GM20000 (cell line): ENCODE measurements around the gene NSF.

ENCODE experiments used
- DNase-seq: peaks from one replicate; pipeline ENCODE4 v3.0.0; 2012; ENCODE audit warnings: low spot score
- TF ChIP-seq, protein P1 (sequence below): IDR thresholded peaks from 2 replicates; pipeline ENCODE4 v1.5.1; 2012; ENCODE audit warnings: mild to moderate bottlenecking, control low read depth; ENCODE audit errors: extremely low read depth, missing control alignments

Gene NSF

DNA sequence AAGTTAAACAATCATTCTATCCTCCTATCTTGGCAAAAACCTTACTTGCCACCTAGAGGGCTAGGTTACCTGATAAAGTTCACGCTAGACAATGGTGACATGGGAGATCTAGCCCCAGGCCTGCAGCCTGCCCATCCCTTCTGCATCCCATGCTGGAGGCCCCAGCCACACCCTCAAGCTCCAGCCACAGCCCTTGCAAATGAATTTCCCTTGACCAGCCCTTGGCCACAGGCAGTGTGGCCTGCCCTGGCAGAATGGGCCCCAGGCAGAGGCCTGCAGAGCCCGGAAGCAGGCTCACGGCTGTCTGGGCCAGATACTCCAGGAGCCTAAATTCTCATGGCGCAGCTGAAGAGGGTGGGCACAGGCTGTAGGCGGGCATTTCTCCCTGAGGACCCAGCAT lies 213.1 kb downstream of the NSF start:
- TF ChIP-seq, protein P1, sequence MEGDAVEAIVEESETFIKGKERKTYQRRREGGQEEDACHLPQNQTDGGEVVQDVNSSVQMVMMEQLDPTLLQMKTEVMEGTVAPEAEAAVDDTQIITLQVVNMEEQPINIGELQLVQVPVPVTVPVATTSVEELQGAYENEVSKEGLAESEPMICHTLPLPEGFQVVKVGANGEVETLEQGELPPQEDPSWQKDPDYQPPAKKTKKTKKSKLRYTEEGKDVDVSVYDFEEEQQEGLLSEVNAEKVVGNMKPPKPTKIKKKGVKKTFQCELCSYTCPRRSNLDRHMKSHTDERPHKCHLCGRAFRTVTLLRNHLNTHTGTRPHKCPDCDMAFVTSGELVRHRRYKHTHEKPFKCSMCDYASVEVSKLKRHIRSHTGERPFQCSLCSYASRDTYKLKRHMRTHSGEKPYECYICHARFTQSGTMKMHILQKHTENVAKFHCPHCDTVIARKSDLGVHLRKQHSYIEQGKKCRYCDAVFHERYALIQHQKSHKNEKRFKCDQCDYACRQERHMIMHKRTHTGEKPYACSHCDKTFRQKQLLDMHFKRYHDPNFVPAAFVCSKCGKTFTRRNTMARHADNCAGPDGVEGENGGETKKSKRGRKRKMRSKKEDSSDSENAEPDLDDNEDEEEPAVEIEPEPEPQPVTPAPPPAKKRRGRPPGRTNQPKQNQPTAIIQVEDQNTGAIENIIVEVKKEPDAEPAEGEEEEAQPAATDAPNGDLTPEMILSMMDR, result no peak
- no peak for DNase-seq

DNA sequence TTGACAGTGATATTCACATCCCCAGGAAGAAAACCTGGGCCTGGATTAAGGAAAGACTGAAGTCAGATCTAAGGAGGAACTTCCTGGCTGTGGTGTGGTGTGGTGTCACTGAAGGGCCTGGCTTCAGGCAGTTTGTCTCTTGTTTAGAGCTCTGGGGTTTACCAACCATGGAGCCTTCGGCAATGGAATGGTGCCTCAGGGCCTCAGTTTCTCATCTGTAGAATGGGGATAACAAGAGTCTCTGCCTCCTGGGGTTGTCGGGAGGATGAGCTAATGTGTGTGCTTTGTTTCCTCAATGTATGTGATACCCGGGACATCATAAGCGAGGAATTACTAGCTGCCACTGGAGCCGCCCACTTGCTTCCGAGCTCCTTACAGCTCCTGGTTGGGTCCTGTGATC lies 215.3 kb downstream of the NSF start:
- no peak for DNase-seq
- TF ChIP-seq, protein P1, result no peak
